Gastrocnemius medialis (tissue), 4 donors: ENCODE measurements around the gene NNT.

Experiments used
- CTCF ChIP-seq, 5 experiments: fragments of 450-650 bp in 3 of 5; fragments of 200-600 bp in 2 of 5; sonication (generic) in 2 of 5; IDR thresholded peaks in 4 of 5; conservative IDR thresholded peaks in 1 of 5; 1 replicate in 4 of 5; 2 replicates in 1 of 5; pipeline ENCODE4 v1.5.1; 2016 to 2019; ENCODE audit warnings: antibody characterized with exemption in 5 of 5, mild to moderate bottlenecking in 3 of 5, moderate library complexity in 3 of 5
- POLR2A ChIP-seq, 2 donors: fragments of 450-650 bp; IDR thresholded peaks; one replicate each; pipeline ENCODE4 v1.6.1; 2017; ENCODE audit warnings: antibody characterized with exemption in 2 of 2, mild to moderate bottlenecking in 2 of 2, moderate library complexity in 2 of 2

GRCh38 chr5:43592363-43592762, 10.6 kb upstream of the NNT start:
- no peak for TF ChIP-seq POLR2A (IDR thresholded peaks at IDR 0.05)
- TF ChIP-seq CTCF (IDR thresholded peaks at IDR 0.05 in 4 of 5, conservative IDR thresholded peaks at IDR 0.05 in 1 of 5): no peak
